ENCODE measurements around the gene PLA2G12A.

The PLA2G12A gene

DNA sequence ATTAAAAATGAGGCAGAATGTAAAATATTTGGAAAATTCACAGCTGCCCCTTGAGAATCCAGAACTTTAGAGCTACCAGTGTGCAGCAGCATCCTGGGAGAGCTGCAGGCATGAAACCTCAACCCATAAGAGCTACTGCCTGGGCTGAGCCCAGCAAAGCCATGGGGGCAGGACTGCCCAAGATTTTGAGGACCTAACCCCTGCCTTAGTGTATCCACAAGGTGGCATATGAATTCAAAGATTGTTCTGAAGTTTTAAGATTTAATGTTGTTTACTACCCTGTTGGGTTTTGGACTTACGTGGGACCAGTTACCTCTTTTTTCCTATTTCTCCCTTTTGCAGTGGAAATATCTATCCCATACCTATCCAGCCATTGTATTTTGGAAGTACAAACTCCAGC lies 53.0 kb downstream of the PLA2G12A start:
- DNase-seq (ENCODE audit: low spot score) = no peak

GRCh38 chr4:109675843-109676242 lies 54.0 kb downstream of the PLA2G12A start:
- no peak for DNase-seq (ENCODE audit: low spot score)

DNA sequence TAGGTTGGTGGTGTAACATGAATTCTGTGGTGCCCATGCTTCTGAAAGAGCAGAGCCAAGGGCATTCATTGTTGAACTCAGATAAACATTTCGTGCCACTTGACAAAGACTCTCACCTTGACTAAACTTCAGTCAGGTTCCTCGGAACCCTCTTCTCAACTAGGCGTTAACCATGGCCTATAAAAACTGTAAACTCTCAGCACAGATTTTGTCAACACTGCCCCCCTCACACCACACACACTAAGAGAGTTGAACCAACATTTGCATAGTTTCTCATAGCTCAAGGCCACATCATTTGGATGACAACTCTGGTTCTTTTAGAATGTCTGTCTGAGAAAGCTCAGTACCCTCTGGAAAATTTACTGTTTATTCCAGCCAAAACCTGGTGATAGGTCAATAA lies 54.7 kb downstream of the PLA2G12A start:
- DNase-seq (ENCODE audit: low spot score) = no peak

DNA sequence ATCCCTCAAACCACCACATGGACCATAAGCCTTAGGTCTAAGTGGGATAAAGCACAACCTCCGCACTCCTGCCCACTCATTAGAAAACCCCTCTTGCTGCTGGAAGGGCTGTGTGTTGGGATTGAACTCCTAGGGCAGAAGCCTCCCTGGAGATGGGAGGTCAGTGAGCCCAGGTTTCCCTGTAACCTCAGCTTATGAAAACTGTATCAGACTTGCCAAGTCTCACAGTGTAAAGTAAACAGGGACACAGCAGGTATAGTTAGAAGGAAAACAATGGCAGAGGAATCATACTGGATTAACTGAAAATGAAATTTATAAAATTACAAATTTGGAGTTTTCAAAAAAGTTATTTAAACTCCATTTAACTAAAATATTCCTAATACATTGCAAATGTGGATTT lies 56.6 kb downstream of the PLA2G12A start:
- no peak for DNase-seq (ENCODE audit: low spot score)

GRCh38 chr4:109672169-109672930 lies 57.5 kb downstream of the PLA2G12A start:
- no peak for DNase-seq (ENCODE audit: low spot score)

- no peak for DNase-seq (ENCODE audit: low spot score)
Observed at GRCh38 chr4:109671350-109671749, 58.5 kb downstream of the PLA2G12A start.

GRCh38 chr4:109665783-109666485 lies 63.9 kb downstream of the PLA2G12A start:
- no peak for DNase-seq (ENCODE audit: low spot score)

DNA sequence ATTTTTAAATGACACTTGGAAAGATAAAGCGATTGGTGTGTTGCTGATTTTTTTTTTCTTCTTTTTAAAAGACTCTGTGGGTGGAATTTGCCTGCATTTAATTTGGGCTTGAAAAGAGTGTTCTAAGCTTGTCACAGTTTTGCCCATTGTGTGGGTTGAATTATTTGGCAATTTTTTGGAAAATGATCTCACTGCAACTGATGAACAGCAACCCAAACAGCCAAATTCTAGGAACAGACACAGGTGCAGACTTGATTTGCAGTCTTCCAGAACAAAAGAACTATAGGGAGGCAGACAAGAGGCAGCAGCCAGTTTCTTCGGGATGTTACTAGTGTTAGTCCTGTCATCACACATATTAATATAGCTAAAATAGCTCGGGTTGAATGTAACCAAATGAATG lies 67.1 kb downstream of the PLA2G12A start:
- no peak for DNase-seq (ENCODE audit: low spot score)

- DNase-seq (ENCODE audit: low spot score) = no peak
Observed at GRCh38 chr4:109662116-109662515, 67.8 kb downstream of the PLA2G12A start.
